Iris pigment epithelial cell (primary cell): ENCODE results near the gene FDPS.

Experiments used
- DNase-seq: peaks from one replicate; pipeline ENCODE4 v3.0.0-alpha.2; 2011; ENCODE audit warnings: low read depth

Gene FDPS

GRCh38 chr1:155308493-155309422 is at the start of gene FDPS:
TSS of gene FDPS (plus strand) at chr1:155308866. CDS start at chr1:155309790, 924 bp downstream.
- peak; percentile 100 for DNase-seq

DNA sequence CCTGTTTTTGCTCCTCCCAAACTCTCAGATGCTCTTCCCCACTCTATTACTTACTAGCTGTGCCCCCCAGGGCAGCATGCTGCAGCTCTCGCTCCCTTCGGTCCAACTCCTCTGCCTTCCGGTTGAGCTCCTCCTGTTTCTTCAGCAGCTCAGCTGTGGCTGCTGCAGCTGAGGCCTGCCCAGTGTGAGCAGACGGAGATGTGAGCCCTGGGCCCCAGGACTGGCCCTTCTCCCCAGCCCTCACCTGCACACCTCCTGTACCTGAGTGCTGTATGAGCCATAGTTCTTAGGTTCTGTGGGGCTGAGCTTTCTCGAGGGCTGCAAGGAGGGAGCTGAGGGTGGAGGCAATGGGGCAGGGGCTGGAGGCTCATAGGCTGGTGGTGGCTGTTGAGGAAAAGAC is 48.4 kb upstream of the FDPS start:
- DNase-seq: no peak

- peak; percentile 20 for DNase-seq
Observed at GRCh38 chr1:155261493-155261851, 47.2 kb upstream of the FDPS start.

- peak; percentile 100 for DNase-seq
Observed at GRCh38 chr1:155261852-155262673, 46.6 kb upstream of the FDPS start, which contains the start of gene SCAMP3. TSS of gene SCAMP3 (minus strand) at chr1:155262360. CDS start at chr1:155262151, 209 bp downstream.

DNA sequence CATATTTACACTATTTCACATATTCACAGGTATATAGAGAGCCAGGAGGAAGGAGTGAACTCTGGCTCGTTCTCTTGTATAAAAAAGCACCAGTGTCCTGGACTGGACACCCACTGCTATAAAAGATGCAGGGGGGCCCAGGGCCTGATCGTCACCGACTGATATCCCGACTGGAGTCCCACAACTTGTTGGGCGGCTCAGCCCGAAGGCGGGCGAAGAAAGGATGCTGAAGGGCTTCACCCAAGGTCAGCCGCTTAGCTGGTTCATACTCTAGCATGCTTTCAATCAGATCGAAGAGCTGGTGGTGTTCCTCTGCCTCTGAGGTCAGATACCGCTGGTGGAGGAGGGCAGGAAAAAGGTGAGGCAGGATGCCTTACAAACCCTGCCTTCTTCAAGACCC is 45.6 kb upstream of the FDPS start:
- DNase-seq: no peak

- no peak for DNase-seq
Observed at GRCh38 chr1:155266553-155266952, 42.1 kb upstream of the FDPS start.

DNA sequence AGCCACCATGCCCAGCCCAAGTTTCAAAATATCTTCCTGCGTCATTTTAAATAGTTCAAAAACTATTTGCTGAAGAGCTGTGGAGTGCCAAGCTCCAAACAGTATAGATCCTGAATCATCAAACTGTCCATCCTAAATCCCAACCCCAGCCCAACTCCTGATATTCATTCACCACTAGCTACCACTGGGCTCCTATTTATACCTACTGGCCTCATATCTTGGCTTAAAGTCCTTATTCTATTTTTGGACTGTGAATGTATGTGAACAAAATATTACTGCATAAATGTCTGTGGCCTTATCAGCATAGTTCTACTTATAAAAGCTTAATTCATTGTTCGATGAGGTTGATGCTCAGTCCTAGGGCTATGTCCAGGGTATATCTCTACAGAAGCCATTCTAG is 41.3 kb upstream of the FDPS start:
- no peak for DNase-seq

GRCh38 chr1:155268630-155269029 is 40.0 kb upstream of the FDPS start:
- DNase-seq: no peak

- no peak for DNase-seq
Observed at GRCh38 chr1:155269381-155269780, 39.3 kb upstream of the FDPS start.

- DNase-seq: peak; percentile 81
Observed at GRCh38 chr1:155272466-155273342, 36.0 kb upstream of the FDPS start.

DNA sequence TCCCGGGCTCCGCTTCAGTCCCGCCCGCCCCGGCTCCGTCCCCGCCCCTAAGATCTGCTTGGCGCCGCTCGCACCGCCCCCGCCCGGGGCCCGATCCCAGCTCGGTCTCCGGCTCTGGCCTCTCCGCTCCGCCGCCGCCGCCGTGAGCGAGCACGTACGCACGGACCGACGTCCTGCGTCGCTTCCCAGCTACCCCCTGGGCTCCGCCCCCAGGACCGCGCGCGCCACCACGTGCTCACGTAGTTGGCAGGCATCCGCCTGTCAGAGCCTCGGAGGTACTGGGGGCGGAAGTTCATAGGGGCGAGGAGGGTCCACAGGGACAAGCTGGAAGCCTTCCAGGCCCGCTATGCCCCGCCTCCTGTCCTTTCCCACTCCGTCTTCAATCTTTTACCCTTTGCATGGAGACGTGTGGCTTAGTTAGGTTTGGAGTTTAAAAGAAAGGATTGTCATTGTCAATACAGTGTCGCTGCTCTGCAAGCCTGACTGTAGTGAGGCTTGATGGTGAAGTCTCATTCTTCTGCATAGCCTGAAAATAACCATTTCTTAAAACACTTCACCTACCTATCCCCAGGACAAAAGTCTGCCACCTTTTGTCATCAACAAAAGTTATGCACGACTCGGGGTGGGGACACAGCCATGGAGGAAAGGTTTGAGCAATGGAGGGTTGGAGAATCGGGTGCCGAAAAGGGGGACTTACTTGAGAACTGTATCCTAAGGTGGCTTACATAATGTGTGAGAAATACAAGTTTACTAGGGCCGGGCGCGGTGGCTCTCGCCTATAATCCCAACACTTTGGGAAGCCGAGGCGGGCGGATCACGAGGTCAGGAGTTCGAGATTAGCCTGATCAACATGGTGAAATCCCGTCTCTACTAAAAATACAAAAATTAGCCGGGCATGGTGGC is 35.1 kb upstream of the FDPS start, which contains the start of gene CLK2:
TSS of gene CLK2 (minus strand) at position 162 of the 903 bp plus-strand sequence. CDS start 2,527 bp downstream, outside the sequence.
- peak; percentile 95 for DNase-seq

- DNase-seq: peak; percentile 92
Observed at GRCh38 chr1:155277070-155277901, 31.4 kb upstream of the FDPS start, which contains the start of gene HCN3. TSS of gene HCN3 (plus strand) at chr1:155277463. CDS start at chr1:155277591, 128 bp downstream.

DNA sequence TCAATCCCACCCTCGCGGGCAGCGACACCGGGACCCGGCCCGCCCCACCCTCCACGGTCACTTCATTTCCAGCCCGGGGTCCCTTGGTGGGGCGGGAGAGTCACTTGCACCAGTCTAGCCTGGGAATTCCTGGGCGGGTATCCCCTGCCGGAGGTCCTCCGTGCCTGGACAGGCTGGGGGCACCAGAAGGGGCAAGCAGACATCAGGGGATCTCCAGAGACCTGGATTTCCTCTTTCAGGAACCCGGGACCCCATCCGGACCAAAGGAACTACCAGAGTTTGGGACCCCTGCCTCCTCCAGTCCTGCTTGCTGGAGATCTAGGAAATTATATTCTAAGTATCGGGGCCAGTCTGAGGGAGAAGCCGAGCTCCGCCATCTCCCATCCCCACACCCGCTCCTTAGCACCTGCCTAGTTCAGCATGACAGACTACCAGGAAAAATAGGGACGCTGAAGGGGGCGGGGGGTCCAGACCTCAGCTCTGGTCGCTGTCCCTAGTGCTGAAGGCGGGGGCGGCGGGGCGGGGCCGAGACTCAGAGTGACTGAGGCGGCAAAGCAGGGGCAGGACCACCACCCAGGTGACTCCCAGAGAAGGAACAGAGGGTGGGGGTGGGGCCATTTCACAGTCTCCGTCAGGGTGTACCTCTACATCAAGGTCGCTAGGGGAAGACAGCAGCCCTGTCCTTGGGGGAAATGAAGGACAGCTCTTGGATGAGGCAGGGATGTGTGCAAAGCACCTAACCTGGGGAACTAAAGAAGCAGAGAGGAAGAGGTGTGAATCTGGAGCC is 30.6 kb upstream of the FDPS start:
- peak; percentile 28 for DNase-seq

DNA sequence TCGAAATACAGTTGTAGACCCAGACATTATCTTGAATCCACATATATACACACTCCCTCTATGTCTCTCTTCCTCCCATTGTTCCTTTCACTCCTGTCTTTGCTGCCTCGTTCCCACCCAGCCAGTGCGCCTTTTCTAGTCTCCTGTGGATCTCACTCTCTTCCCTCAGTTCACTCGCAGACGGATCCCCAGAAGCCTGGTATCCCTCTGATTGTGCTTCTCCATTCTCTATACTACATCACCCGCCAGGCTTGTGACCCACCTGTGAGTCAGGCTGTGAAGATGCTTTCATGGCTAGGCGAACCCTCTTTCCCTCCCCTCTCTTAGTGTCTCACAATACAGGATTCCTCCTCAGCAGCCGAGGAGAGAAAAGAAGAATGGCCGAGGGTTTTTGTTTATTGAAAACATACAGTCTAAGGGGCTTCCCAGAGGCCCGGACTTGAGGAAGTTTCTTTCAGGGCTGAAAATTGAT is 29.9 kb upstream of the FDPS start:
- no peak for DNase-seq

GRCh38 chr1:155279268-155279667 is 29.4 kb upstream of the FDPS start:
- no peak for DNase-seq

- DNase-seq: no peak
Observed at GRCh38 chr1:155282488-155283091, 26.1 kb upstream of the FDPS start.

DNA sequence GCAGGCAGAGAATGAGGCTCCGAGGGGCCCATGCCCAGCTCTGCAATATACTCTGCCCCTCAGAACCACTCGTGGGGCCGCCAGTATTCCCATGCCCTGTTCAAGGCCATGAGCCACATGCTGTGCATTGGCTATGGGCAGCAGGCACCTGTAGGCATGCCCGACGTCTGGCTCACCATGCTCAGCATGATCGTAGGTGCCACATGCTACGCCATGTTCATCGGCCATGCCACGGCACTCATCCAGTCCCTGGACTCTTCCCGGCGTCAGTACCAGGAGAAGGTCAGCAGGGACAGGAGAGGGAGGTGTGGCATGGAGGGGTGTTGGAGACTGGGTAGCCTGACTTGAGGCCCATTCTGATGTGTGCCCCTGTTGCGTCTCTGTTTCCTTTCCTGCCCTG is 24.2 kb upstream of the FDPS start:
- no peak for DNase-seq

- no peak for DNase-seq
Observed at GRCh38 chr1:155285063-155285462, 23.6 kb upstream of the FDPS start.
